ENCODE data around the gene C1orf105.

C1orf105 gene

DNA sequence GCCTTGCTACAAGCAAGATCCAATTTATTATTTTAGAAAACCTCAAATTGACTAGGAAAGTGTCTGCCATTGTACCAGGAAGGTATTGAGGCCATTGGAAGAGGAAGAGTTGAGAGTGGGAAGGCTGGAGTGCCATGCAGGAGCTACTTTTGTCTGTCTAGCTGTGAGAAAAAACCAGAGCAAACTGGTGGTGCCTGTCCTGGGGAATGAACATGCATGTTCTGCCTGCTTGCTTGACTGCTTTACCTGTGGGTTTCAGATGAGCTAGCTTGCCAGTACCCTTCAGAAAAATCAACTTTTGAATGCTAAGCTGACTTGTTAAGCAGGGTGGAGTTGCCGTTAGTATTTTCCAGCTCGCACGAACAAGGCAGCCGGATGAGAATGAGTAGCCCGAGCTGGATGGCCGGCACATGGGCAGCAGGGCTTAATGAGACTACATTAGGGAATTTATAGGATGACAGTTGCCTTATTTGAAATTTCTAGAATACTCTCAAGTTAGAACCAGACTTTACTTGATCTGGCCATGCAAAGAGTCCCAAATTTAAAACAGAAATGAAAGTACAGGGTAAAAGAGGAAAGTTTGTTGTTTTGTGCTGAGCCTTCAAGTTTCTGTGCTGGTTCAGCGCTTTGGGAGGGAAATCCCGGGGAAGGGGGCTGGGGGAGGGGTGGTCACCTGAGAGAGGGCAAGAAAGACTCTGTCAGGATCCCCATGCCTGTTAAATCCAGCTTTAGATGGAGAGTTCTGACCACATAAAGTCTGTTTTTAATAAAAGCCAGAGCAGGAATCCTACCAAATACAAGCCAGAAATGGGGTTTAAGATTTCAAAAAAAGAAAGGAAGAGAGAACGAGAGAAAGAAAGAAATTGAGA, 29.6 kb upstream of the C1orf105 start:
- H3K9me3 Mint-ChIP-seq, result no peaks in the 10 kb centered on the region
- H3K4me1 Mint-ChIP-seq, result peaks cover 48% of the 10 kb centered on the region
- DNase-seq, result no peak
- no peak overlapping the region for H3K27ac Mint-ChIP-seq
- no peak overlapping the region for H3K4me3 Mint-ChIP-seq
- no peaks in the 10 kb centered on the region for H3K27me3 Mint-ChIP-seq
- no peak for ATAC-seq

DNA sequence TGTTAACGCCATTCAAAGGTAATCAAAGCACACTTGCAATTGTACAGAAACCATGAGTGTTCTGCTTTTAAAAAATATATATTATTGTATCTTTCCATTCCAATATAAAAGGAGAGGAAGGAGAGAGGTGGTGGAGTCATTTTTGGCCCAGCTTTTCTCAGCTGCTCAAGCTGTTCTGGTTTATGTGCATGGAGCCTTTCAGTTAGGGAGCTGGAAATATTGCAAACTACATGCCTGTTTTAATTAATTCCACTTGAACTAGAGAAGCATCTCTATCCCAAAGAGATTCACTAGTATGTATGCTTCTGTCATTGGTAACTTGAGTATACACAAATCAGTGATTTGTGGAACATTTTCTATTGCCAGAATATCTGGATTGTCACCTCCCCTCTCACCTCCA, 28.5 kb upstream of the C1orf105 start:
- Mint-ChIP-seq H3K9me3 (no peaks in the 10 kb centered on the region), H3K4me3 (no peak overlapping the region), H3K4me1 (peaks cover 54% of the 10 kb centered on the region), H3K27ac (no peak overlapping the region), H3K27me3 (no peaks in the 10 kb centered on the region)
- ATAC-seq (no peak), DNase-seq (no peak)

DNA sequence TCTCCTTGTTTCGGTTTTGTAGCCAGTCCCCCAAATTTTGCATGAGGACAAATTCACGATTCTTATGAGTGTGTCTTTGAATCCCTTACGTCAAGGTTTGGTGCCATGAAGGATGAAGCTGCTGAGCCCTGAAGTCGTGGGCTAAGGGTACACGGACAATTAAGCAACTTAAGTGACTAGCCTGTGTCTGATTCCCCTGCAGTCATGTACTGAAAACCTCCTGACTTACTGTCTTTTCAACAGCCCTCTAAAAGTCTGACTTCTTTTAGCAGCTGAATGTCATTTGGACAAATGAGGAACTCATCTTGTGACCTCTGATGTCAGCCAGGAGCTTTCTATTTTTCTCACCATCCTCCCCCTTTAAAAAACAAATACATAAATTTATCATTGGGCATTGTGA, 27.1 kb upstream of the C1orf105 start:
- Mint-ChIP-seq H3K27ac (peak overlapping the region in 1 of 2 donors; percentile 51), H3K9me3 (no peaks in the 10 kb centered on the region), H3K27me3 (no peaks in the 10 kb centered on the region), H3K4me3 (peak overlapping the region; percentile 47 to 63), H3K4me1 (peaks cover 68% of the 10 kb centered on the region)
- no peak for ATAC-seq
- DNase-seq, result no peak

DNA sequence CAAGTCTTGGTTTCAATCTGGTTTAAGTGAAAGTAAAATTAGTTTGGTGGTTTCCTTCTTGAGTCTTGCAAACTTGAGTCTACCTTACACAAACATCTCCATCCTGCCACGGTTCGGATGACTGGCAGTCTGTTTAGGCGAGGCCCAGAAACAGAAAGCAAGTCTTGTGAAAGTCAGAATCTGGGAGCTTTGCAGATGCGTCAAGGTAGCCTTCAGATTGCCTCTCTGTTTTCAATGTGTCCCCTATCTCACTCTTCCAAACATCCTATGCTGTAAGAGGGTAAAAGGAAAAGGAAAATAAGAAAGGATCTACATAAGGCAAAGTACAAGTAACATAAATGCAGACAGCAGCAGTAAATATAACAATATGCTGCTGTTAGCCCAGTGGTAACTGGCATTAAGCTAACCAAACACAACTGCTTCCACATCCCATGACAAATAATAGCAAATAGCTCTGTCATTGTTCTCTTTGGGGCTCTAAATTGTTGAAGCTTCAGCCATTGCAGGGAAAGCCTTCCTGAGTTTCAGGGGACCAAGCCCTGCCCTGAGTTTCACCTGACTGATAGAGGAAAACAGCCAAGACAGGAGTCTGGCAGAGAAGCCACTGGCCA, 26.2 kb upstream of the C1orf105 start:
- peak overlapping the region; percentile 86 to 93 for H3K27ac Mint-ChIP-seq
- peak; percentile 65 to 78 for DNase-seq
- ATAC-seq, result peak; percentile 95
- peaks cover 77% of the 10 kb centered on the region for H3K4me1 Mint-ChIP-seq
- H3K4me3 Mint-ChIP-seq, result peak overlapping the region; percentile 61 to 68
- H3K27me3 Mint-ChIP-seq, result no peaks in the 10 kb centered on the region
- H3K9me3 Mint-ChIP-seq, result no peaks in the 10 kb centered on the region

DNA sequence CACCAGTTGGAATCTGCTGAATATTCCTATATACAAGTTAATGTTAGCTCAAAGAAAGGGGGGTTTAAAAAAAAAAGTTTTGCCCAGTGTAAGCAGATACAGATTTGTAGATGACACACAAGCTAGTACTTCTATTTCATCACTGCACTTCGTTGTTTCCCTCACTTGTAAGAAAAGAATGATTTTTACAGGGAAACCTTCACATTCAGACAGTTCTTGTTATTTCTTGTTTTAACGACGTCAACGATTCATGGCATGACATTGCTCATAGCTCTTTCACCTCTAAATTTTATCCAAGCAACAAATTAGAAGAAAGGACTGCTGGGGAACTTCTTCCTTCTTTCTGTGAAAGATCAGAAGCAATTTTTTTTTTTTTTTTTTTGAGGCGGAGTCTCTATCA, 25.7 kb upstream of the C1orf105 start:
- H3K4me1 Mint-ChIP-seq, result peaks cover 82% of the 10 kb centered on the region
- H3K27me3 Mint-ChIP-seq, result no peaks in the 10 kb centered on the region
- no peak for DNase-seq
- H3K27ac Mint-ChIP-seq, result peak overlapping the region; percentile 5 to 93
- no peak for ATAC-seq
- peak overlapping the region; percentile 46 to 68 for H3K4me3 Mint-ChIP-seq
- no peaks in the 10 kb centered on the region for H3K9me3 Mint-ChIP-seq

DNA sequence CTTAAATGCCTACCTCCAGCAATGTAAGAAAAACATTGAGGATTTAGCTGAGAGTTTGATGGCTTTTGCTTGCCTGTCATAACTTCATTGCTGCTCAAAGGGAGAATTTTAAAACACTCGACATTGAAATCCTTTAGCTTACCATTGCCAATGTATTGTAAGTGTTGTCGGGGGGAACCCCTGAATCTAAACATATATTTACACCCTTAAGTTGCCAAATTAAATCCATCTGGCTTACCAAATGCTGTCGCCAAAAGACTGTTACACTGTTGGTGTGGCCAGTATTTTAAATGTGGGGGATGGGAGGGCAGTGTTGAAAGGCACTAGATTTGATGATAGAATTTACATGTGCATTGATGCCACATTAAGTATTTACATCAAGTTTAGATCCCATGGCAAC, 24.9 kb upstream of the C1orf105 start:
- Mint-ChIP-seq H3K27ac (no peak overlapping the region), H3K27me3 (no peaks in the 10 kb centered on the region), H3K4me3 (no peak overlapping the region), H3K4me1 (peaks cover 87% of the 10 kb centered on the region), H3K9me3 (no peaks in the 10 kb centered on the region)
- DNase-seq (no peak), ATAC-seq (no peak)

DNA sequence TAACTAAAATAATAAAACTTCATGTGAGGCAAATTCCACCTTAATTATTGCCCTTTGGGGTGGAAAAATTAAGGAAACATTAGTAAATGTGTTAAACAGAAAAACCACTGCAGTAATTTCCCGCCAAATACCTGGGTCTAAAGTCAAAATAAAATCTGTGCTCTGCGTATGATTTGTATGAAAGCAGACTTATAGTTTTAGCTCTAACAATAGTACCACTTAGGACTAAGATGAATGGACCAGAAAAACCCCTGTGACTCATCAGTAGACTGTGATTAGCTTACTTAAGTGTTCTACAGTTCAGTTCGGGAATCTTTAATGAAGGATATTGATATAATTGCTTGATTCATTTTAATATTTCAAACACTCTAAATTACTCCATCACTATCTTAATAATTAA, 23.3 kb upstream of the C1orf105 start:
- Mint-ChIP-seq H3K27me3 (no peaks in the 10 kb centered on the region), H3K9me3 (no peaks in the 10 kb centered on the region), H3K4me3 (no peak overlapping the region), H3K27ac (no peak overlapping the region), H3K4me1 (peaks cover 82% of the 10 kb centered on the region)
- DNase-seq (no peak), ATAC-seq (peak; percentile 82)

DNA sequence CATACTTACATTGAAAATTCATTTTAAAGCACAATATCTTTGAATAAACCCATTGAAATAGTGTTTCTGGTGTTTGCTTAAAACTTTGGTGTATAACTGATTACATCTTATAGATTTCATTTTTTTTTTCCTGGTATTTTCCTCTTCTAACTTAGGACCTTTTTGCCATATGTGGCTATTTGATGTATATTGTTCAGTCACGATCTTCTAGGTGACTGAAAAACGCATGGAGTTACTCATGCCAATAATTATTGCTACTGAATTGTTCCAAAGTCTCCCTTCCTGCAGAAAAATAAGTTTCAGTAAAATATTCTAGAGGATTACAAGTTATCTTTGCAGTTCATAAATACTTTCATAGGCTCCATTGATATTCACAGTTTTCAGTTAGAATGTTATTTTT, 22.9 kb upstream of the C1orf105 start:
- no peak for DNase-seq
- ATAC-seq, result no peak
- Mint-ChIP-seq H3K4me1 (peaks cover 78% of the 10 kb centered on the region), H3K9me3 (no peaks in the 10 kb centered on the region), H3K27me3 (no peaks in the 10 kb centered on the region), H3K4me3 (no peak overlapping the region), H3K27ac (no peak overlapping the region)

DNA sequence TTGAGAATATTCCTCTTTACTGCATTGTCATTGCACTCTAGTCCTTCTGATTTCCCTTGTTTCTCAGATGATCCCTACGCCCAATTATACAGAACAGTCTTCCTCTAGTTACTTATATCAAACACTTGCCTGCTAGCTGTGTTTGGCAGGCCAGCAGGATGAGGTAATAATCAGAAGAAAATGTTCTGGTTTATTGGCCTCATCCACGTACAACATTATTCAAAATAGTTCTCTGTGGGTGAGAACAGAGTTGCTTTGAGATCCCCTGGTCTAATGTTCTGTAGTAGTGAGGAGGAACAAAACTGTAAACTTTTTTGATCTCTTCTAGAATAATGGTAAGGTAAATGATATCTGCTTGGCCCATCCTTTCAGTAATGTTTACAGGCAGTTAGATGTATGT, 22.3 kb upstream of the C1orf105 start:
- no peak overlapping the region for H3K27ac Mint-ChIP-seq
- peaks cover 76% of the 10 kb centered on the region for H3K4me1 Mint-ChIP-seq
- no peak overlapping the region for H3K4me3 Mint-ChIP-seq

DNA sequence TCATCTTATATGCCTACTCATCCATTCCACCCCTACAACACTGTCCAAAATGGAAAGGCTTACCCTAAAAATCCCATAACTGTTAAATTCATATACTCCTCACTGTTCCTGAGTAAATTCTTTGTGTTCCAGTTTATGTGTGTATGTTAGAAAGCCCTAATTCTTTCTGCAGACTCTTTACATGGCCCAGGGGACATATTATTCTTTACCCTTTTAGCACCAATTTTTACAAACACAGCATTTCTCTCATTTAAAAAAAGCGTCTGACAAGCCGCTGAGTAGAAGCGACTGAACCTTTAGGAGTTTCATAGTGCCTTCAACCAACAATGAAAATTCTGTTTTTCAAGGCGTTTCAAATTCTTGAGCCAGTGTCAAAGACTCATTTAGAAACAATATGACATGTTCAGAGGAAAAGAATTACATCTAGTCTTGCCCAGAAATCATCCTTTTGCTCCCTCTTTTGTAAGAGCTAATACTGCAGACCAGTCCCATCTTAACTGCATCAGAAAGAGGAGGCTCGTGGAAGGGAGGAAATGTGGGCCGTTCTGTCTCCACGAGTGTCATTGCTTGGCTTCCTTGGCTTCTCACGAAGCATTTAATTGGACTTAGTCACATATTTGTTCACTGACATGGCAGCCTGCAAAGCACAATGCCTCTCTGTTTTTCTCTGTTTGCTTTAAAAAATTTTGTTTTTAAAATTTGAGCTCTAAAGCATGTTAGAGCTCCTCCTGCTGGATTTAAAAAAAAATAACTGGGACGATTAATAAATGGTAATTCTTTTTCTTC, 21.3 kb upstream of the C1orf105 start:
- DNase-seq, result peak in 1 of 2 donors; percentile 17
- no peak for ATAC-seq

More for the DNA sequence above, 22.3 kb upstream of the C1orf105 start:
- DNase-seq (no peak), ATAC-seq (peak; percentile 62)
- Mint-ChIP-seq H3K27me3 (no peaks in the 10 kb centered on the region), H3K9me3 (no peaks in the 10 kb centered on the region)

DNA sequence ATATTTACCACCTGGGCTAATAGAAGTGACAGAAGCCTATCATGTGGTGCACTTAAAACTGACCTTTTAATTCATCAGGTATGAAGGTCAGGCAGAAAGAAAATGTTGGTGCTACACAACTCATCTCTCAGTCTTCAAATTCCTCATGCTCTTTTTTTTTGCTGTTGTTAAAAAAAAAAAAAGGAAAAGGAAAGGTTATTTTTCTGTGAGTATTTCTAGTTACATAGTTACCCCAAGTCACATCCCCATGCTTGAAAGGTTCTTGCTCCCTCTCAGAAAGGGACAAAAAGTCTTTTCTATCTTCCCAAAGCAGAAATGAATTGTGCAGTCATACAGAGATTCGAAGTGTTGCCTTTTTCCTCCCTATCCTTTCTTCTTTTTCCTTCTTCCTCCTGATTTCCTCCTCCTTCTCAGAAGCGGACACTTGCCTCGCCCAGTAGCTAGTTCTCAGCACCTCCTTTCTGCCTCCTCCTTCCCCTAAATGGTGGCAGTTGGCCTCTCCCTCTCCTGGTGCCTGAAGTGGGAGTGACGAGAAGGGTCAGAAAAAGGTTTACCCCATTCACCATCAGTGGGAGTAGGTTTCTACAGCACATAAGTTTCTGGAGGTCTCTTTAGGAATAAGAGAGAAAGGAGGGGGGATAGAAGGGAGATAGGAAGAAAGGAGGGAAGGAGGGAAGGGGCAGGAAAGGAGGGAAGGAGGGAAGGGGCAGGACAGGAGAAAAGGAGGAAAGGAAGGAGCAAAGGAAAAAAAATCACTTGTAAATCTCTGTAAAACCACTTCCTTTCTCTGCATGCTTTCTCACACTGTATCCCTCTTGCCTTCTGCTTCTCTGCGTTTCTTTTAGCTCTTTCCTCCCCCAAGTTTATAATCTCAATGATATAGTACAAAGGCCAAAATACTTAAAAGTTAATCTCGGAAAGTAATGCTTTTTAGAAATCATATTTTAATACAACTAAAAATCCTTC, 20.4 kb upstream of the C1orf105 start:
- peak overlapping the region; percentile 13 to 42 for H3K4me3 Mint-ChIP-seq
- peak overlapping the region in 1 of 2 donors; percentile 19 for H3K27ac Mint-ChIP-seq
- H3K27me3 Mint-ChIP-seq, result no peaks in the 10 kb centered on the region
- ATAC-seq, result no peak
- DNase-seq, result no peak
- H3K4me1 Mint-ChIP-seq, result peaks cover 64% of the 10 kb centered on the region
- no peaks in the 10 kb centered on the region for H3K9me3 Mint-ChIP-seq

More for the DNA sequence above, 21.3 kb upstream of the C1orf105 start:
- H3K27me3 Mint-ChIP-seq, result no peaks in the 10 kb centered on the region
- peaks cover 72% of the 10 kb centered on the region for H3K4me1 Mint-ChIP-seq
- H3K27ac Mint-ChIP-seq, result peak overlapping the region; percentile 15 to 19
- peak overlapping the region; percentile 13 to 42 for H3K4me3 Mint-ChIP-seq
- H3K9me3 Mint-ChIP-seq, result no peaks in the 10 kb centered on the region

DNA sequence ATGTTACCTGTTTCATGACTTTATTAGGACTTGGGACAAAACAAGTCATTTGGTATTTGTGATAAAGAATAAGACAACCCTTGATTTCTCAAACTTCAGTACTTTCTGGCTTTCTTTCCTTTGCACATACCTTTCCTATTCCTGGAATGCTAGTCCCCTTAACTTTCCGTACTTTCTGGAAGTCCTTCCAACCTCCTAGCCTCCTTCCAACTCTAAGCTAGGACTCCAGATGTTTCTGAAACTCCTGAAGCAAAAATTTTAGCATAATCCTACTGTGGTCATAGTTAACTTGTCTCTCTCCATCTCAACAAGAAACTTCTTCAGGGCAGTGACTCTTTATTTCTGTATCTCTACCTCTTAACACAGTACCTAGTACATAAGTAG, 19.8 kb upstream of the C1orf105 start:
- H3K4me1 Mint-ChIP-seq, result peaks cover 59% of the 10 kb centered on the region
- no peak for ATAC-seq
- no peak overlapping the region for H3K27ac Mint-ChIP-seq

DNA sequence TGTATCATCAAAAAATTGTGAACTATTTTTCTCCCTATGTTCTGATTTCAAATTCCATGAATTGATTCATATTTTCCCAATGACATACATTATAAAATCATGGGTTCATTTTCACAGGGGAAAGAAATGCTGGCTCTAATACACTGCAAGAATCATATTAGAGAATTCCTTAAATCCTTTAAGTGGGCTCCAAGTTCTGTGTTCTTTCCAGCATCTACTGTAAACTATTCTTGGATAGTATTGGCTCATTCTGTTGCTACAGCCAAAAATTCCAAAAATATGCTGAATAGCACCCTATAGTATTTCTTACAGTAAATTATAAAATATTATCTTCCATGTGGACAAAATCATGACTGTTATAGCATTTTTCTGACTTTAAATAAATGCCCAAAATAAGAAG, 19.0 kb upstream of the C1orf105 start:
- DNase-seq, result no peak
- H3K4me3 Mint-ChIP-seq, result no peak overlapping the region
- no peaks in the 10 kb centered on the region for H3K27me3 Mint-ChIP-seq
- H3K4me1 Mint-ChIP-seq, result peaks cover 53% of the 10 kb centered on the region
- no peak for ATAC-seq
- no peaks in the 10 kb centered on the region for H3K9me3 Mint-ChIP-seq
- no peak overlapping the region for H3K27ac Mint-ChIP-seq

More for the DNA sequence above, 19.8 kb upstream of the C1orf105 start:
- Mint-ChIP-seq H3K9me3 (no peaks in the 10 kb centered on the region), H3K4me3 (no peak overlapping the region), H3K27me3 (no peaks in the 10 kb centered on the region)
- DNase-seq, result no peak

DNA sequence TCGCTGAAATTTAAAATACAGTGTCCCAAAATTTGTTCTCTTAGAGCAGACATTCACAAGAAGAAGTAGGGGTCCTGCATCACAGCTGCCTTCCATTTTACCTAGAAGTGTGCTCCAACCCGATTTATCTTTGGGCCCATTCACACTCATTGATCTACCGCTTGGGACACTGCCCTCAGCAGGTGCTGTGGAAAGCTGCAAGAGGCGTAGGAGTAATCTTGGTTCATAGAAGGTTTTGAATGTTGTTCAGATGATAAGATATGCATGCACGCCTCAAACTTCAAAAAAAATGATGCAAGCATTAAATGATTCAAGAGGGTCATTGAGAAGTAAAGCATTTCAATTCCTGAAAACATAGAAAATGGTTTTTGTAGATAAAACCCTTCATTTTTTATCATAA, 18.6 kb upstream of the C1orf105 start:
- no peaks in the 10 kb centered on the region for H3K27me3 Mint-ChIP-seq
- no peak overlapping the region for H3K4me3 Mint-ChIP-seq
- no peak overlapping the region for H3K27ac Mint-ChIP-seq
- no peak for ATAC-seq
- peaks cover 52% of the 10 kb centered on the region for H3K4me1 Mint-ChIP-seq
- no peaks in the 10 kb centered on the region for H3K9me3 Mint-ChIP-seq
- DNase-seq, result no peak
